Colon (tissue), 2 donors: ENCODE data around the gene SEC22A.
"Not testable (repeated sequence)": the region's sequence is repeated elsewhere in the genome, so short reads cannot be mapped to it uniquely, and the experiment has no call there.

ENCODE experiments used
- FAIRE-seq: peaks from 2 replicates; lab custom pipeline; 2012; peaks lifted over from hg19 to GRCh38; lab: Jason Lieb, UNC
- donor health status: control.
- donor health status: control.

The SEC22A gene

DNA sequence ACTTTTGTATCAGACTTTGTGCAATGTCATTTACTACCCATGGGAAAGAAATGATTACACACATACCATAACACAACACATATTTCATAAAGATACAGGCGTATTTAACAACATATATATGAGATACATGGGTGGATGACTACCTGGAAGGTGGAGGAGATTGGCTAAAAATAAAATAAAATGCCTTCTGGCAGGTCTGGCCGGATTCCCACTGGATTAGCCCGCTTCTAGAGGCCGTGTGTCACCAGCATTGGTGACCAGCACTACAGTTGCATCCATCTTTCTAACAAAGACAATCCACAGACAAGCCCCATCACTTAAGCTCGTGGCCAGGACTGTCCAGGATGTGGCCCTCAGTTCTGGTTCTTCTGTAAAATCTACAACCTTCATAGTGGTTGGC lies 21.0 kb upstream of the SEC22A start:
- no peak for FAIRE-seq

- FAIRE-seq: no peak
These were observed 15.0 kb upstream of the SEC22A start for GRCh38 chr3:123186695-123187094.

DNA sequence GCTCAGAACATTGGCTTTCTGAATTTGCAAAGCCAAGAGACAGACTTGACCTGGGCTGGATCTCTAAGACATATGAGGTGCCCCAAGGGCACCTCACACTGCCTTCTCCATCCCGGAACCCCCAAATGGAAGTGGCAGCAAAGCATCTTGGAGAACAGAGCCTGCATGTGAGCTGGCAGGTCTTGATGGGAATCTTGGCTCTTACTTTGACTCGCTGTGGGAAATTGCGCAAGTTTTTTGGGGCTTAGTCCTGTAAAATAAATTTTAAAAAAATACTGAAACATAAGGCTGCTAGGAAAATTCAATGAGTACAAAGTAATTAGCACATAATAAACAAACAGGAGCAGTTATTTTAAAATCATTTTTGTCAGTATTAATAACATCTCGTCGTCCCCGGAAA lies 13.7 kb upstream of the SEC22A start:
- FAIRE-seq: no peak

GRCh38 chr3:123193448-123194101 lies 8.2 kb upstream of the SEC22A start:
- no peak for FAIRE-seq

- FAIRE-seq: no peak
These were observed 7.2 kb upstream of the SEC22A start for GRCh38 chr3:123194552-123194951.

DNA sequence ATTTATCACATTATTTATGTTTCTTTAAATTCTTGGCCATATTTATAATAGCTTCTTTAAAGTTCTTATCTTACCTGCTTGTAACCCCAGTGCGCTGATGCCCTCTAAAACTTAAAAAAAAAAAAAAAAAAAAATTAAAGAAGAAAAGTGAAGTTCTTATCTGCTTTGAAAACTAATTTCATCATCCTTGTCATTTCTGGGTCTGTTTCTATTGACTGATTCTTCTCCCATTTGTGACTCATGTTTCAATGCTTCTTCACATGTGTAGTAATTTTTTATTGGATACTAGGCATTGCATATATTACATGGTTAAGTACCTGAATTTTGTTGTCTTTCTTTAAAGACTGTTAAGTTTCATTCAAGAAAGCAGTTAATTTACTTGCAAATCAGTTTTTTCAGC lies 3.4 kb upstream of the SEC22A start:
- no peak for FAIRE-seq

- no peak for FAIRE-seq
These were observed 553 bp upstream of the SEC22A start for GRCh38 chr3:123201223-123201556.

- no peak for FAIRE-seq
These were observed 708 bp downstream of the SEC22A start for GRCh38 chr3:123202451-123202850.

DNA sequence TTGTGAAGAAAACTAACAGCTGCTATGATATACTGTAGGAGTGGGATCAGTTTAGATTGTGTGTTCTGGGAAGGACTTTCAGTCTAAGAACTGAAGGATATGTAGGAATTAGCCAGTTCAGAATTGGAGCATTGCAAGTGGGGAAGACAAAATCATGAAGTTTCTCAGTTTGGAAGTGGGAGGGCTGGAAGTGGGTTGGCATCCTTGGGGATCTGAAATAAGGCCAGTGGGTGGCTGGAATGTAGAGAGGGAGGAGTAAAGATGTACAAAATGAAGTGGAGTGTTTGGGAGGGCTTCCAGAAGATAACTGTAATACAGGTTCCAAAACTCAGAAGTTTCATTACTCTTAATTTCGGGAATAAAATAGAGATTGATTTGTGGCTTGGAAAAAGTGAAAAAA lies 17.2 kb downstream of the SEC22A start:
- FAIRE-seq: no peak

DNA sequence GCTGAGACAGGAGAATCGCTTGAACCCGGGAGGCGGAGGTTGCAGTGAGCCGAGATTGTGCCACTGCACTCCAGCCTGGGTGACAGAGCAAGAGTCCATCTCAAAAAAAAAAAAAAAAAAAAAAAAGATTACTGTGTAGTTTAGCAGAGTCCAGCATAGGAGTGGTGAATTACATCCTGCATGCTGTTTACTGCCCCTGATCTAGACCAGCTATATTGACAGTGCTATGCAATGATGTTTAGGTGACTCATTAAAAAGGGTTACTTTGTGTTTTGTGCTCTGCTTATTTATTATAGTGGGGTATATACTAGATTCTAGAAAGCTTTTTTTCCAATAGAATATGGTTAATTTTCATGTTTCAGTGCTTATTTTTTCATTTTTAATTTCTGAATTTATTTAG lies 19.6 kb downstream of the SEC22A start:
- FAIRE-seq: peak; percentile 10

GRCh38 chr3:123225016-123225415 lies 23.3 kb downstream of the SEC22A start:
- no peak for FAIRE-seq

- no peak for FAIRE-seq
These were observed 24.8 kb downstream of the SEC22A start for GRCh38 chr3:123226549-123226948.

GRCh38 chr3:123229145-123229544 lies 27.4 kb downstream of the SEC22A start:
- no peak for FAIRE-seq

DNA sequence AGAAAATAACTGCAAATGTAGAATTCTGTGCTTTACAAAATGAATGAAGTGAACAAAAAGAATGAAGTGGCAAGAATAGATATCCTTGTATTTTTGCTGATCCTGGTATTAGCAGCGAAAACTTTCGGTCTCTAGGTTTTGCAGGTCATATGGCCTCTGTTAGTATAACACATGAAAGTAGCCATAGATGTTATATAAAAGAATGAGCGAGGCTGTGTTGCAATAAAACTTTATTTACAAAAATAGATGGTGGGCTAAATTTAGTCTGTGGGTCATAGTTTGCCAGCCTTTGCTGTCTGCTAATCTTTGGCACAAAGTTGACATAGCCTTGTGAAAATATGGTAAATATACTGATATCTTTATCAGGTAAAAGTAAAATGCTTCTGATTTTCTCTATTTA lies 35.2 kb downstream of the SEC22A start:
- FAIRE-seq: no peak

- FAIRE-seq: not testable (repeated sequence)
These were observed 37.4 kb downstream of the SEC22A start for GRCh38 chr3:123239186-123239585.

DNA sequence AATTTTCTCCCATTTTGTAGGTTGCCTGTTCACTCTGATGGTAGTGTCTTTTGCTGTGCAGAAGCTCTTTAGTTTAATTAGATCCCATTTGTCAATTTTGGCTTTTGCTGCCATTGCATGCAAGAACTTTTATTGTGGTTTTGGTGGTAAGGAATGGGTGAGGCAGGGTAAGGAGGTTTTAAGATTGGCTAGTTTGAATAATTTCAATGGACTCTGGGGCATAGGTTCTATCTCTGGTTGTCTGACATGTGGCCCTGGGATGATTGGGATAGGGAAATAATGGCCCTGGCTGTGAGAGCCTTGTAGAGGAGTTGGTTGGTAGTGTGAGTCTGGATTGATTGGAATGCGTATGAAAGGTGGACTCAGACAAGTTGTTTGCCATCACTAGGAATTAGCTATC lies 38.0 kb downstream of the SEC22A start:
- FAIRE-seq: no peak

DNA sequence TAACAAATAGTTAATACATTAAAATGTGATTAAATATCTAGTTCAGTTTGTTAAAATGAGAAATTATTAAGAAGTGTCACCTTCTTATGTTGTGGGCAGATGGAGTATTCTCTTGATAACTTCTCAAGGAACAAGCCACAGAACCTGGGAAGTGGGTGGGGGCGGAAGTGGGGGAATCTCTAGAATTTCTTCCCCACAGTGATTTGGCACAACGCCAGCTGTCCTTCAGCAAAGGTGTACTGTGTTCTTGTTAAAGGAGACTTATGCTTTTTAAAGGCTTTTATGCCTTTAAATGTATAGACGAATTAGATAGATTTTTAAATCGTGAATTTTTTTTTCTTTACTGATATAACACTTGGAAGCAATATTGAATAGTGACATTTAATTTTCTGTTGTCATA lies 42.4 kb downstream of the SEC22A start:
- no peak for FAIRE-seq

GRCh38 chr3:123246866-123247265 lies 45.1 kb downstream of the SEC22A start:
- FAIRE-seq: no peak

DNA sequence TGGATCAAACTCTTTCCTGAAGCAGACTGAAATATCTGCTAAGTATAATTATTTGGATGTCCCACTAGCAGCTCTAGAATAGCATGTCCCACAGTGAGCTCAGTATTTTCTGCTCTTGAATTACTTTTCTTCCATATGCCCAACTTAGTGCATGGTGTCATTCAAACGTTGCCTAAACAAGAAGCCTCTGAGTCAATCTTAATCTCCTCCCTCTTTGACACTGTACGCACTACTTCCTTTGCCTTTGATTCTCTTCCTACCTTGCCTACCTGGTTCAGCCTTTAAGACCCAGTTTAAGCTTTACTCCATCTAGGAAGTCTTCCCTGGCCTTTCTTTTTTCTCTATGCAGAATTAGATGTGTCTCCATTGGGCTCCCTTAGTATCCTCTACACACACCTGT lies 54.5 kb downstream of the SEC22A start:
- no peak for FAIRE-seq

DNA sequence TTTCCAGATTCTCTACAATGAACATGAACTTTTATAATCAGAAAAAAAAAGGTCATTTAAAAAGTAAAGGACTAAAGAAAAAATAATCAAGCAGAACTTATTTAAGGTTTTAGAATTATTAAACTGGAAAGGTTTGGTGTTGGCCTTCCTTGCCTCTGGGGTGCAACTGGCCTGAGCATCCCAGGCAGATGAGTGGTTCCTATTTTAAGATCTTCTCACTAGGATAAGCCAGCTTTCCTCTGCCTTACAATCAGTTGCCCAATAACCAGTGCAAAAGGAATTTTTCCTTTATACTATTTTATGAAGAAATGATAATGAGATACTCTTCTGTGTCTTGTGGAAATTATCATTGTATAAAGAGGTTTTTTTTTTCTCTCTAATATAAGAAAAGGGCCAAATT lies 56.6 kb downstream of the SEC22A start:
- FAIRE-seq: no peak

DNA sequence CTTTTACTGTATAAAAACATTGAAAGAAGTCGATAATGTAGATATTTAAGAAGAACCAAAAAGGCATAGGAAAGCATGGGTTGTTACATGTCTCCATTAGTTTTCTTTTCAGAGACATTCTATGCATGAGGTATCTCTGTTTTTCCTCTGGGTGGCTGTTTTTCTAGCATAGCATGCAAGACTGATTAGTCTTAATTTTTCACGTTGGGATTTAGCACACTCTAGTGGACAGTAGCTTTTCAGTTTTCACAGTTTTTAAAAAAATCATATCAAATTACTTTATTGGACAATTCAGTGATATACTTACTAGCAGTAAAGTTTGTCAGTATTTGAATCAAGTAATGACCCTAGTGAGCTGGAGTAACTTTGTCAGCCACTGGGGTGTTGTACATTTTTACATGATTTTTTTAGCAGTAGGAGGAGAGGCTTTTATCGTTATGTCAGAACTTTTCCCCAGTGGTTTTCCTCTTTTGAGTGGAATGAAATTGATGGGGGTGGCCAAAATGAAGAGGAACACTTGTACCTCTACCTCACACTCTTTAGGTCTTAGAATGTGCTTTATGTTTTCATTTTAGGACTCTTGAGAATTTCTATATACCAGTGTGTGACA lies 57.2 kb downstream of the SEC22A start:
- peak; percentile 36 for FAIRE-seq

DNA sequence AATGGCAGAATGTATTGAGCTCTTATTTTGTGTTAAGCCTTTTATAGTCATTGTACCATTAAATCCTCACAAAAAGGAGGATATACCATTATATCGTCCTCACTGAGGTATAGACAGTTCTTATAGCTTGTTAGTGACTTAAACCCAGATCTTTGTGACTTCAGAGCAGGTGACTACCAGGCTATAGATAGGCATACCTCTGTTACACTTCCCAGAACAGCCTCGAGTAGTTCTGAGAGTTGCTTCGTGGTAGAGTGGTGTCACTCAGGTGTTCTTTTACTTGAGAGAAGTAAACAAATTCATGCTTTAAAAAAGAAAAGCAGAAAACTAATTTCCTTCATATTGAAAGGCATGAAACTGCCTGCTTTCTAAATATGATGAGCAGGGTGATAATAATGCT lies 59.9 kb downstream of the SEC22A start:
- no peak for FAIRE-seq

DNA sequence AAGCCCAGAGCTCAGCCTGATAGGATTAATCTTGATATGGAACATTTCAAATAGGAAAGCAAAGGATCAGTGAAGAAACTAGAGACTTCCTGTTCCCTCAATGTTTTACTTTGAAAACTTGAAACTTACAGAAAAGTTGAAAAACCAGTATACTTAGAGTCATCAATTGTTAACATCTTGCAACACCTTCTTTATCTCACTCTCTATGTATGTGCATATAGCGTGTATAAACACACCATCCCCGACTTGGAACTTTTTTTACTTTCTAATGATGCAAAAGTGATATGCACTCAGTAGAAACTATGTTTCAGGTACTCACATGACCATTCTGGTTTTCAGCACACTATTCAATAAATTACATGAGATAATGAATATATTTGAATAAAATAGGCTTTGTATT lies 60.5 kb downstream of the SEC22A start:
- FAIRE-seq: no peak

GRCh38 chr3:123262868-123263267 lies 61.1 kb downstream of the SEC22A start:
- no peak for FAIRE-seq

- FAIRE-seq: no peak
These were observed 62.2 kb downstream of the SEC22A start for GRCh38 chr3:123263941-123264340.
